NCI-H82 (cell line): ENCODE measurements around the gene AGAP1.

ENCODE experiments used
- DNase-seq: peaks from one replicate; lab custom pipeline; 2025; lab: John Stamatoyannopoulos, UW

The AGAP1 gene

GRCh38 chr2:235489897-235490296, 3.9 kb upstream of the AGAP1 start:
- DNase-seq, result no peak

DNA sequence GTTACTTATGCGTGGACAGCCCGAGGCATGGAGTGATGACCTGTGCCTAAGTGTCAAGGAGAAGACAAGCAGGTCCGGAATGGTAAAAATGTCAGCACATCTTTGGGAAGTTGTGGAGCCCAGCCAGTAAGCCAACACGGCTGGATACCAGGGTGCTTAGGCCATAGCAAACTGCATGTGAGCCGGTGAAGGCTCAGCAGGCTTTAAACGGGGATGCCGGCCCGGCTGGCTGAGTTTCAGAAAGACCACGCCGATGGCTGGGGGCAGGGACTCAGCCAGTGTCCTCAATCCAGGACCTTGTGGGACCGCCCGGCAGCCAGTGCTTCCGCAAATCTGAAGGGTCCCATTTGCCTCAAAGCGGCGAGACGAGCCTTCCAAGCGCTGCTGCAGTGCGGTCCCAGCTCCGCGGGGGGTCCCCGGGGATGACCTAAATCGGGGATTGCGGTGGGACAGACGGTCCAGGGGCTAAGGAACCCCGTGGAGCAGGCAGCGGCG, 946 bp upstream of the AGAP1 start:
- DNase-seq, result peak; percentile 19

DNA sequence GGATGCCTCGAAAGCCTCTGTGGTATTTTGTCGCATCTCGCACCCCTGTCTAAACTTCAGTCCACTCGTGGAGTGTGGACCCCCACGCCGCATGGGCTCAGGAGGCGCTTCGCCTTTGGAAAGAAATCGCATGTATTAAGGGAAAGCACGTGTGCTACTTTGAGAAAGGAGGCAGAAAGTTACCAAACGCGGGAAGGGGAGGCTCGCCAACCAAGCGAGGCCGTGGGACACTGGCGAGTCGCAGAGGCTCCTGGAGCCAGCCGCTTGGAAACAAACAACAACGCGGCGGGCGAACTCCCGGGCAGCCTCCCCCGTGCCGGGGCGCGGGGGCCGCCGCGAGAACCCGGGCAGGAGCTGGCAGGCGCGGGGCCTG, 455 bp upstream of the AGAP1 start:
- peak; percentile 66 for DNase-seq

- DNase-seq, result peak; percentile 44
Measured at GRCh38 chr2:235494716-235495372, 1.0 kb downstream of the AGAP1 start.

GRCh38 chr2:235495373-235496238, 1.8 kb downstream of the AGAP1 start:
- no peak for DNase-seq

DNA sequence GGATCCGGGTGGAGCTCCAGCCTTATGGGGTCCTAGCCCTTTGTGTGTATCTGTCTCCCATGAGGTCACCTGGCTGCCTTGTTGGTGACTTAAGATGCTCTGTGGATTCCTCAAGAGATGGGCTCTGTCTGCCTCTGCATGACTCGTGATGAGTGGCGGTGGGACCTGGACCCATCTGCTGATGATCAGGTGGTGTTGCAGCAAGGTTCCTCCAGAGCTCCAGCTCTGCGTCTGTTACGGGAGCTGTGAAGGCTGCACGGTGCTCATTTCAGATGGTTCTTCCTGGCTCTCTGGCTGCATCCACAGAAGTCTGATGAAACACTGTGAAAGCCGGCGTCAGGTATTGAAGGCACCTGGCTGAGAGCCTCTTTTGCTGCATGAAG, 2.4 kb downstream of the AGAP1 start:
- no peak for DNase-seq

GRCh38 chr2:235497096-235497495, 3.3 kb downstream of the AGAP1 start:
- DNase-seq, result no peak

DNA sequence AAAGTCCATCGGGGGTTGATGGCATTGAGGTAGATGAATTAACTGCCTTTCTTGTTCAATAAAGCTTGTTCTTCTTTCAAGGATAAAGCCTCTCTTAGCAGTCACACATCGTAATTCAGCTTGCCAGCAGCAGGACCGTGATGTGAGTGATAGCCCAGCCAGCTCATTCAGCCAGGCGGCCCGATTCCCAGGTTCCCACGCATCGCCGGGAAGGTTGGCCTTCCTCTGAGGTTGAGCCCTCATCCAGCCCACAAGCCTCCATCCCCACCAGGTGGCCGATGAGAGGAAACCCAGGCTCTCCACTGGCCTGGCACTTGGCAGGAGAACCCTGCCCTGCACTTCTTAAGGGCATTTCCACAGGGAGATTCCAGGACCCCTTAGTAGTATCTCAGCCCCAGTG, 4.7 kb downstream of the AGAP1 start:
- no peak for DNase-seq

GRCh38 chr2:235498946-235499812, 5.3 kb downstream of the AGAP1 start:
- DNase-seq, result no peak

- no peak for DNase-seq
Measured at GRCh38 chr2:235500110-235500760, 6.4 kb downstream of the AGAP1 start.

DNA sequence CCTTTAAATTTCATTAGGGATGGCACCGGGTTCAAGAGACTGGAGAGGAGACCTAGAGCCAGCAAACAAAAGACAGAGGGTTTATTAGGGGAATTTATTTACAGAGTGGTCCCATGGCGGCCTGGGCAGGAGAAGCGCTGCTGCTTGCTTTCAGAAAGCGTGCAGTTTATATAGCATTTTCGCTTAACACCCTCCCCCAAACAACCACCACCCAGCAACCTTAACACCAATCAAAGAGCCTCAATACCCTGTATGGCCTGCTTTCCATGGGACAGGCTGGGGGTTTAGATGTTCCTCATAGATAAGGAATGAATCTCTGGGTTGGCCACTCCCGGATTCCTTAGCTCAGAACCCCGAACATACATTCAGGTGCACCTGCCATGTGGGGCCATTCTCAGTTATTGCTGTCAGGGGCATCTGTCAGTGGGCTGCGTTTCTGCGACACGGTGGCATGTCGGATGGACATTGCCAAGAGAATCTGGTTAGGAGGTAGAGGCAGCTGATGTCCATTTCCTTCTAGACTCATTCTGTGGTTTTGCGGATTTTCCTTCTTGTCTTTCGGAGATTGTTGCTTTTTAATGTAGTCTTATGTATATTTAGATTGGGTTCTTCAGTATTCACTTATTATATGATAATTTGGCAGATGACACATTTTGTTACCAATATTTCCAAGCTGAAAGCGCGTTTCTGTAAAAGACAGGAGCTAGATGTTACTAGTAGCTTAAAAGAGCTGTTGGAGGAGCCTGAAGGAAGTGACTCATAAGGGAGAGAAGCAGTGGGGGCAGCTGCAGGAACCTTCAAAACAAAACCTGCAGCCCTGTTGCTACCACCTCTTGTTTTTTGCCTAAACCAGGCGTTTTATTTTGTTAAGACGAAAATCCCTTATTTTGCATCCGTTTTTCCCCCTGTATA, 7.2 kb downstream of the AGAP1 start:
- DNase-seq, result no peak

DNA sequence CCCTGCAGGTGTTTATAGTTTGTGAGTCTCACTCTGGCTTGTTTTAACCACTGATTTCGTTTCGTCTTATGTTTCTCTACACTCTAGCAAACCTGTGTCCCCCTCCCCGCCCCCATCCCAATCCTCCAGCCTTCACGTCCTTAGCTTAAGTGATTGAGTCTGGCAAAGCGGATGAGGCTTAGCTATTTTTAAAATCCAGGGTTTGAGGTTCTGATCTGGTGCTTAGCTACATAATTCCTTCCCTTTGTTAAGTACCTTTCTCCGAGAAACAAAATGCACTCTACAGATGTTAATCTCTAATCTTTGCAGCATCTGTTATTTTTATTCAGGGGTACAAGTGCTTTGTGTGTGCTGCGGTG, 7.8 kb downstream of the AGAP1 start:
- DNase-seq, result peak; percentile 95

DNA sequence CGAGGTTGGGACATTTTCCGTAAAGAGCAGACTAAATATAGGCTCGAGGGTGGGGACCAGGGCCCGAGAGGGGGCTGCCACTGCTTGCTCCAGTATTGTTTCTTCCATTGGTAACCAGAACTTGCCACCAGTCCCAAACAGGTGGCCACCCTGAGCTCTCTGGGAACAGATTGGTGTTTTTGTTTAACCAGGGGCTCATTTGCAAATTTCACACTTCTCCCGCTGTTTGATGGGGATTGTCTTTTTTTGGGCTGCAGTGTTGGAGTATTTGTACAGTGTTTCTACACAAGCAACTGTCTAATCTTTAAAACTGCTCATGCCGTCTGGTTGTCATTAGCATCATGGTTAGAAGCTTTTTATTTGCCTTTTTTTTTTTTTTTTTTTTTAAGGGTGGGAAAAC, 8.5 kb downstream of the AGAP1 start:
- no peak for DNase-seq

DNA sequence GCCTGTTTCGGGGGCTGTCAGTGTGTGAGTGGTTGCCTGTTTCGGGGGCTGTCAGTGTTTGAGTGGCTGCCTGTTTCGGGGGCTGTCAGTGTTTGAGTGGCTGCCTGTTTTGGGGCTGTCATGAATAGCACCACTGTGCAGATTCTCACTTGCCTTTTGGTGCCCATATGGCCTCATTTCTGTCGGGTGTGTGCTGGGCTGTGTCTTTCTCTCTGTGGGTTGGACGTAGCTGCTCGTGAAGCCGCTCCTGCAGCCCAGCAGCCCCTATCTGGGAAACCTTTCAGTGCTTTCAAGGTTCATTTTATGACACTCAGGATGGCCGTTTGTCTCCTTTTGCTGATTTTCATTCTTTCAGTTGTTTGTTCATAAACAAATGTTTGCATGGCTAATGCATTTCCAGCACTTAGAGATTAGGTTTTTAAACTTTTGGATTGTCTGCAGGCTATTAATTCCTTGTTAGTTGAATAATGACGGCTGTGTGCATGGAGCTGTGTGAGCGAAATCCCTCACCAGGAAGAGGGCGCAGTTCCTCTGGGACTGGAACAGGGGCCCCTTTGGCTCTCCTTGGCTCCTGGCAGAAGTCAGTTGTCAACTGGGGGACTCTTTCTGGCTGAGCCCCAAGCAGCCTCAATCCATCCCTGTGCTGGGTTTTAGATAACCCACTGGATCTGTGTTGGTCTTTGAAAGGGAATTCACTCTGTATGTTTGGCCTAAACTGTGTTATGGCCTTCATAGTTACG, 10.8 kb downstream of the AGAP1 start:
- no peak for DNase-seq

DNA sequence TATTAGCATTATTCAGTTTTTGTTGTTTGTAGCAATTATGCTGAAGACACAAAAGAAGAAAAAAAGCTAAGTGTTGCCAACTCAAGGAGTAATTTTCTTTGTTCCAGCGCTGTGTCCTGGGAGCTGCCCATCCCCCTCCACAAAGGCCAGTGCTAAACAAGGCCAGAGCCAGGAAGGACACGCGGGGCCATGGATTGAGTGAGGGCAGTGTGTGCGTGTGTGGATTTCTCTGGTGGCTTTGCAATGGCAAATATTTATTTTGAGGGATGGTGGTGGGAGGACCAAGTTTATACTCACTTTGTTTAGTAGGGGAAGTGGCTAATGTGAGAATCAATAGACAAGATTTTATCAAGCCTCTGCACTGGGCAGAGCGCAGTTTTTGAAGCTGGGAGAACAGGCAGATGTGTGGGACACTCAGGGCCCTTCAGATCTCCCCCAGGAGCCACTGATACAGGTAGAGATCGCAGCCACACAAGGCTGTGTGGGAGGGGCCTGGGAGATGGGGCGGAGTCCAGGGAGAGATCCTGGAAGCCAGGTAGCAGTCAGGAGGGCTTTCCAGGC, 11.4 kb downstream of the AGAP1 start:
- no peak for DNase-seq

GRCh38 chr2:235506291-235506996, 12.6 kb downstream of the AGAP1 start:
- DNase-seq, result no peak

DNA sequence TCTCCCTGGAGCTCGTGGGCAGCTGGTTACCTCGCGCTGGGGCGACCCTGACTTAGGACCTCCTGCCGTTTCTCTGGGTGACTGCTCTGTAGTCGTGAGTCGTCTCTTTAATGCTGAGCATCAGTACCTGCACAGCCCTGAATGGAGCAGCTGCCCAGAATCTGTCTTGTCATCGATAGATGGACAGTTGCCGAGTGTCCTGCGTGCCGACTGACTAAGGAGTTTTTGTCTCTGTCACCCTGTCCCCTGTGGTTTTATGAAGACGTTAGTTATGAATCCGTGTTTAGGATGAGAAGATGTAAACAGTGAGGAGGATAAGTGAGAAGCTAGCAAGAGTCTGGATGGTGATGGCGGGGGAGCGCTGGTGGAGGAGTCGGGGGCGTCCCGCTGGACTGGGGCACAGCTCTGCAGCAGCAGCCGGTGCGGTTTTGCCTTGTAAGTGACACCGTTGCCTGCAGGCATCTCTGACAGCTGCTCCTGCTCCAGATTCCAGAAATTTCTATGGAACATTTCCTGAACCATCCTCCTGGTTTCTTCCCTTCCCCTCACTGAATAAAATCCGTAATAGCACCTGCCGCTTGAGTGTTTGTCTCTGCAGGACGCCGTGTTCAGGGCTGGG, 13.3 kb downstream of the AGAP1 start:
- no peak for DNase-seq

DNA sequence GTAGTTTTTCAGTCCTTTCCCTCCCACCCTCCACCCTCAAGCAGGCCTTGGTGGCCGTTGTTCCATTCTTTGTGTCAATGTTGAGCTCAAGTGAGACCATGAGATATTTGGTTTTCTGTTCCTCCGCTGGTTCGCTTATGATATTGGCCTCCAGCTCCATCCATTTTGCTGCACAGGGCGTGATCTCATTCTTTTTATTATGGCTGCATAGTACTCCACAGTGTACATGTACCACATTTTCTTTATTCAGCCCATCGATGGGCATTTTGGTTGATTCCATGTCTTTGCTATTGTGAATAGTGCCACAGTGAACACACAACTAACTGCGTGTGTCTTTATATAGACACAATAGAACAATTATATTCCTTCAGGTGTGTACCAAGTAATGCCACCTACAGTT, 14.1 kb downstream of the AGAP1 start:
- no peak for DNase-seq
